ENCODE measurements around the gene DGAT2.

The DGAT2 gene

DNA sequence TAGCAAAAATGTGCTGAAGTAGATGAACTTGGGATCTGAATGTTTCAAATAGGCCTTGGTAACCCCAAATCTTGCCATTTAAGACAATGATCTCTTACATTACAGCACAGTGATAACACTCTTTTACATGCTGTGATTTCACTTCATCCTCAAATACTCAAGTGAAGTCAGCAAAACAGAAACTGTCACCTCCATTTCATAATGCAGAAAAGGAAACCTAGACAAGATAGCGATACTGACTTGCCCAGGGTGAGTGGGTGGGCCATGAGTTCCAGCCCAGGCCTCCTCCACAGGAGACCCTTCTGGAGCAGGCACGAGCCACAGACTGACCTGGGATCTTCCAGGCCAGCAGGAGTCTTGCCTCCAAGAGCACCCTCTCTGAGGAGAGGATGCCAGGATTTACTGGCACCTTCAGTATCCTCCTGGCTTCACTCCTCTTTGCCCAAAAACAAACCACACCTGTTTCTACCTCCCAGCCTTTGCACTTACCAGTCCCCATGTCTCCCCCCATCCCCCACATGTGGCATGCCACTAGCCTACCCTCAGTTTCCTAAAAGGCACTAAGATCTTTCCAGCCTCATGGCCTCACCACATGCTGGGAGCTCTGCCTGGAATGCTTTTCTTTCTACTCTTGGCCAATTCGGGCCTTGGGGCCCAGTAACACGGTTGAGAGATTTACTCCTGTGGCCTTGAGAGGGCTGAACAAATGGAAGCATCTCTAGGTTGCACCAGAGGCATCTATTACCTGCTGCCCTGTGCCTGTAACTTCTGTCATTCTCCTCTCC is 1.9 kb upstream of the DGAT2 start:
- Mint-ChIP-seq H3K4me3 (peak overlapping the region in 2 of 3 experiments; percentile 4 to 51), H3K4me1 (no peaks in the 10 kb centered on the region), H3K27me3 (ENCODE audit: low read depth) (peaks cover 55% of the 10 kb centered on the region), H3K27ac (no peak overlapping the region), H3K9me3 (no peaks in the 10 kb centered on the region), H3K36me3 (ENCODE audit: low read depth) (no peaks in the 10 kb centered on the region)
- no peak for TF ChIP-seq CTCF (IDR thresholded peaks at IDR 0.05; ENCODE audit: unreplicated experiment in 3 of 3)

GRCh38 chr11:75767228-75767572 is 1.4 kb upstream of the DGAT2 start:
- no peak for TF ChIP-seq CTCF (IDR thresholded peaks at IDR 0.05; ENCODE audit: unreplicated experiment in 3 of 3)
- H3K4me3 Mint-ChIP-seq: peak overlapping the region; percentile 9 to 51 (median 50)
- no peaks in the 10 kb centered on the region for H3K4me1 Mint-ChIP-seq
- peaks cover 56% of the 10 kb centered on the region for H3K27me3 Mint-ChIP-seq (ENCODE audit: low read depth)
- no peaks in the 10 kb centered on the region for H3K9me3 Mint-ChIP-seq
- H3K36me3 Mint-ChIP-seq (ENCODE audit: low read depth): no peaks in the 10 kb centered on the region
- H3K27ac Mint-ChIP-seq: peak overlapping the region in 1 of 3 experiments; percentile 24

- Mint-ChIP-seq H3K4me1 (no peaks in the 10 kb centered on the region), H3K4me3 (peak overlapping the region in 2 of 3 experiments; percentile 68 to 80), H3K36me3 (ENCODE audit: low read depth) (no peaks in the 10 kb centered on the region), H3K27ac (no peak overlapping the region), H3K9me3 (no peaks in the 10 kb centered on the region), H3K27me3 (ENCODE audit: low read depth) (peaks cover 56% of the 10 kb centered on the region)
- TF ChIP-seq CTCF (IDR thresholded peaks at IDR 0.05; ENCODE audit: unreplicated experiment in 3 of 3): no peak
Observed at GRCh38 chr11:75767793-75768111, 826 bp upstream of the DGAT2 start.

DNA sequence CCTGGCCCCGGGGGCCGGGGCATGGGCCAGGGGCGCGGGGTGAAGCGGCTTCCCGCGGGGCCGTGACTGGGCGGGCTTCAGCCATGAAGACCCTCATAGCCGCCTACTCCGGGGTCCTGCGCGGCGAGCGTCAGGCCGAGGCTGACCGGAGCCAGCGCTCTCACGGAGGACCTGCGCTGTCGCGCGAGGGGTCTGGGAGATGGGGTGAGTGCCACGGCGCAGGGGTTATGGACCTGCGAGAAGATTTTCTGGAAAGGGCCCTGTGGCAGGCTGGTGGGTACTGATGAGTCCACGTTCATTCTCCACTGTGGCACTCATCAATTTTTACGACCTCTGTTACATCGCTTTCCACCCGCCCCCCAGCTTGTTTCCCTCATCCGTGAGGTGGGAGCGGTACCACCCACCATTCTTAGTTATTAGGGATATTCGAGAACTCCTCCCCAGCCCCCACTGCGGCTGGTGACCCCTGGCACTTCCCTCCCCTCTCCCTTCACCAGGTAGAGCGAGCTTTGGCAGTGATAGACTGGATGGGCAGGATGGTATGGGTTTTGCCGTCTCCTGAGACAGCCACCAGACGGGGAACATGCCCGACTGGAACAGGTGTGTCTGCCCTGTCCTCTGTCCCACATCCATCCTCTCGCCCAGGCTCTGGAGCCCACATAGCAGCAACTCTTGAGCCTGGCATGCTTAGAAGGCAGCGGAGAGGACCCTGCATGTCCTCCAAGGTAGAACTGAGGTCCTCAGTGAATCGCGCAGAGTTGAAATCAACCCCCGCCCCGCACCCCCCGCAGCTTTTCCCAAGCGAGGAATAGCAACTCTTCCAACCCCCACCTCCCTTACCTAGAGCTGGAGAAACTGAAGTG is 562 bp downstream of the DGAT2 start:
- Mint-ChIP-seq H3K4me3 (peak overlapping the region; percentile 55 to 72 (median 65)), H3K27ac (no peak overlapping the region), H3K4me1 (no peaks in the 10 kb centered on the region), H3K27me3 (ENCODE audit: low read depth) (peaks cover 55% of the 10 kb centered on the region), H3K36me3 (ENCODE audit: low read depth) (no peaks in the 10 kb centered on the region), H3K9me3 (no peaks in the 10 kb centered on the region)
- TF ChIP-seq CTCF (IDR thresholded peaks at IDR 0.05; ENCODE audit: unreplicated experiment in 3 of 3): no peak

DNA sequence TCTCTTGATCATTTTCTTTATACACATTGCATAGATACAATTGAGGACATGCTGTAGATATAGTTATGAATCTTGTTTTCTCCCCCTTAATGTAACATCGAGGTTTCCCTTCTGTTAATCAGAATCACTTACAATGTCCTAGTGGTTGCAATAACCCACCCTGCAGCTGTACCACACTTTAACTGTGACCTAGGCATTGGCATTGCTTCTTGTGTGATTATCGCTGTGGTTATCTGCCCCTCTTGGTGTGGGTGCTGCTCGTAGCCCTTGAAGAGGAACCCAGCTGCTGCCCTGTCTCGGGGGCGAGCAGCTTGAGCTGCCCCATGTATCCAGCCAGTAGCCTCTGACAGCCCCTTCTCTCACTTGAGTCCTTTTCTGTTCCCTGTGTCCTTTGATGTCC is 1.5 kb downstream of the DGAT2 start:
- peak overlapping the region in 1 of 3 experiments; percentile 4 for H3K27ac Mint-ChIP-seq
- H3K4me1 Mint-ChIP-seq: no peaks in the 10 kb centered on the region
- H3K36me3 Mint-ChIP-seq (ENCODE audit: low read depth): no peaks in the 10 kb centered on the region
- TF ChIP-seq CTCF (IDR thresholded peaks at IDR 0.05; ENCODE audit: unreplicated experiment in 3 of 3): no peak
- H3K27me3 Mint-ChIP-seq (ENCODE audit: low read depth): peaks cover 48% of the 10 kb centered on the region
- no peaks in the 10 kb centered on the region for H3K9me3 Mint-ChIP-seq
- peak overlapping the region; percentile 62 to 72 (median 64) for H3K4me3 Mint-ChIP-seq

Data from nephron (organoid).